Endothelial cell of umbilical vein (primary cell): Measurements from ENCODE around the gene ALDH1A2. TPM values are rescaled to one million over a fixed set of nuclear protein-coding genes. Genes with fewer than 3 reads are reported as not detected.

ENCODE experiments used
- BruUV-seq: library from RNA; stranded (reverse); fragments of 400-500 nt; replicated peaks from 2 replicates; lab custom pipeline; 2021; lab: Mats Ljungman, UMichigan
- CTCF ChIA-PET: fragments of 300-600, 350-600 bp; sonication (Branson Sonifier 250); formaldehyde crosslinking; loops from one replicate; lab custom pipeline; 2021; ENCODE audit warnings: antibody characterized with exemption, inconsistent platforms; lab: Charles Lee
- POLR2A ChIA-PET: fragments of 300-600, 350-600 bp; sonication (Branson Sonifier 250); formaldehyde crosslinking; loops from one replicate; lab custom pipeline; 2021; ENCODE audit warnings: antibody characterized with exemption, inconsistent platforms; lab: Charles Lee
- DNase-seq: peaks from one replicate; pipeline ENCODE4 v3.0.0-alpha.2; 2011; ENCODE audit warnings: low read depth, low spot score
- FAIRE-seq: peaks from 2 replicates; lab custom pipeline; 2011; peaks lifted over from hg19 to GRCh38; lab: Jason Lieb, UNC
- H2AFZ ChIP-seq: 2 replicates; pipeline ENCODE4 v1.6.0; 2012; ENCODE audit warnings: low read depth, low read length, control low read depth, inconsistent platforms
- H3K27ac ChIP-seq: 2 replicates; pipeline ENCODE4 v1.5.1; 2011; ENCODE audit warnings: low read depth, mild to moderate bottlenecking, control low read depth, low read length, moderate library complexity; ENCODE audit not compliant: insufficient read depth
- H3K27me3 ChIP-seq, 2 experiments: 2 replicates each; pipeline versions ENCODE4 v1.6.0 to v1.6.1; 2011; ENCODE audit warnings: low read length in 2 of 2, mixed read lengths in 1 of 2; ENCODE audit not compliant: control insufficient read depth in 2 of 2, insufficient read depth in 2 of 2
- H3K36me3 ChIP-seq, 2 experiments: 2 replicates in 1 of 2; 3 replicates in 1 of 2; pipeline ENCODE4 v1.5.1; 2011; ENCODE audit warnings: low read length in 2 of 2, mild to moderate bottlenecking in 1 of 2, moderate library complexity in 1 of 2; ENCODE audit not compliant: control insufficient read depth in 2 of 2, insufficient read depth in 2 of 2; ENCODE audit errors: extremely low read depth in 1 of 2
- H3K4me1 ChIP-seq: 3 replicates; pipeline ENCODE4 v1.5.1; 2011; ENCODE audit warnings: mild to moderate bottlenecking, low read length; ENCODE audit not compliant: control insufficient read depth, insufficient read depth; ENCODE audit errors: extremely low read depth
- H3K4me2 ChIP-seq: 2 replicates; pipeline ENCODE4 v1.6.1; 2011; ENCODE audit warnings: low read length, control low read depth, mixed read lengths; ENCODE audit not compliant: insufficient read depth
- H3K4me3 ChIP-seq, 3 experiments: fragments of 200-600 bp in 1 of 3; sonication (generic), shearing (Covaris generic) in 1 of 3; replicated peaks in 1 of 3; 2 replicates each; pipeline ENCODE4 v1.5.1; 2011 to 2016; ENCODE audit warnings: control low read depth in 3 of 3, low read length in 3 of 3, mild to moderate bottlenecking in 2 of 3, inconsistent platforms in 1 of 3, low read depth in 1 of 3, moderate library complexity in 1 of 3; ENCODE audit not compliant: insufficient read depth in 1 of 3
- H3K79me2 ChIP-seq: 2 replicates; pipeline ENCODE4 v1.6.0; 2012; ENCODE audit warnings: low read length, inconsistent platforms; ENCODE audit not compliant: control insufficient read depth, insufficient read depth
- H3K9ac ChIP-seq: replicated peaks from 2 replicates; pipeline ENCODE3; 2011; ENCODE audit warnings: low read length, control low read depth; ENCODE audit not compliant: insufficient read depth; ENCODE audit errors: extremely low read depth
- H3K9me1 ChIP-seq: replicated peaks from 3 replicates; pipeline ENCODE4 v1.6.0; 2011; ENCODE audit warnings: mild to moderate bottlenecking, low read length; ENCODE audit not compliant: control insufficient read depth, insufficient read depth; ENCODE audit errors: extremely low read depth
- H3K9me3 ChIP-seq: replicated peaks from 2 replicates; pipeline ENCODE4 v1.5.1; 2012; ENCODE audit warnings: low read length, inconsistent platforms; ENCODE audit not compliant: control insufficient read depth, insufficient read depth
- H4K20me1 ChIP-seq: replicated peaks from 2 replicates; pipeline ENCODE3; 2011; ENCODE audit warnings: mild to moderate bottlenecking, low read length; ENCODE audit not compliant: control insufficient read depth, insufficient read depth; ENCODE audit errors: extremely low read depth
- CTCF ChIP-seq, 2 donors: IDR thresholded peaks; 1 replicate in 1 of 2; 2 replicates in 1 of 2; pipeline ENCODE4 v1.5.1; 2011; ENCODE audit warnings: low read length in 2 of 2, mild to moderate bottlenecking in 2 of 2, moderate library complexity in 2 of 2, control low read depth in 1 of 2, inconsistent platforms in 1 of 2, low read depth in 1 of 2; ENCODE audit not compliant: insufficient read depth in 1 of 2; ENCODE audit errors: extremely low read depth in 1 of 2
- EZH2 ChIP-seq: IDR thresholded peaks from 2 replicates; pipeline ENCODE4 v1.6.1; 2012; ENCODE audit warnings: borderline replicate concordance, low read depth, mild to moderate bottlenecking, moderate library complexity, low read length, inconsistent platforms; ENCODE audit not compliant: severe bottlenecking
- FOS ChIP-seq: IDR thresholded peaks from 2 replicates; pipeline ENCODE4 v1.6.1; 2011; ENCODE audit warnings: mild to moderate bottlenecking, low read length, moderate library complexity, borderline replicate concordance; ENCODE audit not compliant: insufficient read depth
- GATA2 ChIP-seq: IDR thresholded peaks from 2 replicates; pipeline ENCODE4 v1.7.0; 2011; ENCODE audit warnings: low read depth, mild to moderate bottlenecking, moderate library complexity, mixed read lengths, low read length; ENCODE audit not compliant: insufficient read length, insufficient read depth
- JUN ChIP-seq: IDR thresholded peaks from 2 replicates; pipeline ENCODE4 v1.6.1; 2011; ENCODE audit warnings: borderline replicate concordance, low read depth; ENCODE audit not compliant: insufficient read length, insufficient read depth
- MAX ChIP-seq: IDR thresholded peaks from 2 replicates; pipeline ENCODE4 v1.6.1; 2011; ENCODE audit not compliant: insufficient read depth, insufficient read length
- MYC ChIP-seq: IDR thresholded peaks from one replicate; pipeline ENCODE4 v1.6.1; 2011; ENCODE audit warnings: mild to moderate bottlenecking, low read depth, low read length
- POLR2A ChIP-seq: IDR thresholded peaks from 2 replicates; pipeline ENCODE4 v1.6.1; 2012; ENCODE audit warnings: low read depth, mild to moderate bottlenecking, control low read depth, low read length
- POLR2AphosphoS5 ChIP-seq: IDR thresholded peaks from 2 replicates; pipeline ENCODE4 v1.6.1; 2012; ENCODE audit warnings: low read depth, mild to moderate bottlenecking, control low read depth, low read length, moderate library complexity; ENCODE audit not compliant: insufficient read depth
- dilution Hi-C: fragments of 300-500 bp; cut with MboI; formaldehyde crosslinking; loops from one replicate; pipeline ENCODE4 v1.15.0; 2019; ENCODE audit warnings: low sequenced_read_pairs; ENCODE audit not compliant: extremely low pct_ligation_motif_present
- intact Hi-C: fragments of 100-400 bp; cut with micrococcal nuclease; formaldehyde crosslinking; loops from one replicate; pipeline ENCODE4 v1.10.0; 2022
- polyA plus RNA-seq, 4 experiments: library from polyadenylated mRNA; depleted of rRNA in 3 of 4; stranded (reverse) in 3 of 4; unstranded in 1 of 4; fragments of >200 nt; gene quantifications; 2 replicates each; pipeline versions ENCODE4 v1.2.1 to v1.2.3, GENCODE V29; 2011 to 2012; ENCODE audit warnings: missing spikeins in 1 of 4
- total RNA-seq: library from RNA; stranded (reverse); gene quantifications from 2 replicates; pipeline ENCODE4 v1.2.3, GENCODE V29; 2021

ALDH1A2 gene
- total and polyA plus RNA-seq, 2 donors (not counting 3 experiments of a cell fraction or from before 2014, with no cell fraction given) = 16.3 to 34.9 TPM

GRCh38 chr15:57953874-57954273 is 111.6 kb downstream of the ALDH1A2 start:
- H3K9me1 ChIP-seq = no peaks in the 10 kb centered on the region
- no peaks in the 10 kb centered on the region for H3K4me1 ChIP-seq
- H3K4me2 ChIP-seq = no peak overlapping the region
- FAIRE-seq (no peak), DNase-seq (no peak)
- ChIA-PET POLR2A (no interaction called here), CTCF (interaction anchor here (1.0 to 1.9 kb wide), 6 partner anchors 16 to 221 kb away, joined by 3 to 6 read pairs (median 4); no protein-coding TSS in a partner anchor)
- H2AFZ ChIP-seq = no peak overlapping the region
- TF ChIP-seq MAX (no peak), EZH2 (no peak), MYC (no peak), POLR2AphosphoS5 (no peak), JUN (no peak), GATA2 (no peak), POLR2A (no peak), CTCF (IDR thresholded peaks at IDR 0.05; ENCODE audit: extremely low read depth in 1 of 2, insufficient read depth in 1 of 2, low read depth in 1 of 2, low read length in 2 of 2) (no peak), FOS (no peak)
- H3K27ac ChIP-seq = no peak overlapping the region
- no peaks in the 10 kb centered on the region for H3K9me3 ChIP-seq
- no peaks in the 10 kb centered on the region for H3K79me2 ChIP-seq
- H3K4me3 ChIP-seq = no peak overlapping the region
- H4K20me1 ChIP-seq = no peaks in the 10 kb centered on the region
- H3K9ac ChIP-seq = no peak overlapping the region
- no peaks in the 10 kb centered on the region for H3K27me3 ChIP-seq
- dilution Hi-C loops (no loop called here), intact Hi-C loops (no loop called here)
- H3K36me3 ChIP-seq = no peaks in the 10 kb centered on the region
- BruUV-seq = no TSS peak
